Measurements from ENCODE around the gene BMP2K.
"Not testable (repeated sequence)": the region's sequence is repeated elsewhere in the genome, so short reads cannot be mapped to it uniquely, and the experiment has no call there.

GRCh38 chr4:78840286-78840685, 64.1 kb downstream of the BMP2K start:
- not testable (repeated sequence) for TF ChIP-seq PATZ1 (CRISPR knock-in tag; IDR thresholded peaks at IDR 0.05; ENCODE audit: borderline replicate concordance); CSDC2 (CRISPR knock-in tag; IDR thresholded peaks at IDR 0.05); ARNTL (CRISPR knock-in tag; IDR thresholded peaks at IDR 0.05; ENCODE audit: borderline replicate concordance, low read depth)

All from SK-N-SH treated with all-trans-retinoic acid at 6 μM for 48 hours (cell line).